HG02571 (cell line): ENCODE results near the gene ZNF132.
"Not testable (repeated sequence)": the region's sequence is repeated elsewhere in the genome, so short reads cannot be mapped to it uniquely, and the experiment has no call there.

Experiments used
- ATAC-seq: cut with Tn5 transposase; IDR thresholded peaks from one replicate; pipeline ENCODE4 v1.9.1; 2021; ENCODE audit warnings: mild to moderate bottlenecking, moderate library complexity; ENCODE audit not compliant: unreplicated experiment

ZNF132 gene

GRCh38 chr19:58408152-58409009 lies 31.6 kb downstream of the ZNF132 start, which contains the start of gene ZNF584:
ZNF584 (plus strand) TSS chr19:58408649; CDS start chr19:58409148, 499 bp downstream.
- peak; percentile 83 for ATAC-seq

- ATAC-seq = no peak
Observed at GRCh38 chr19:58407658-58408151, 32.2 kb downstream of the ZNF132 start.

GRCh38 chr19:58406818-58407657 lies 32.9 kb downstream of the ZNF132 start:
- no peak for ATAC-seq

DNA sequence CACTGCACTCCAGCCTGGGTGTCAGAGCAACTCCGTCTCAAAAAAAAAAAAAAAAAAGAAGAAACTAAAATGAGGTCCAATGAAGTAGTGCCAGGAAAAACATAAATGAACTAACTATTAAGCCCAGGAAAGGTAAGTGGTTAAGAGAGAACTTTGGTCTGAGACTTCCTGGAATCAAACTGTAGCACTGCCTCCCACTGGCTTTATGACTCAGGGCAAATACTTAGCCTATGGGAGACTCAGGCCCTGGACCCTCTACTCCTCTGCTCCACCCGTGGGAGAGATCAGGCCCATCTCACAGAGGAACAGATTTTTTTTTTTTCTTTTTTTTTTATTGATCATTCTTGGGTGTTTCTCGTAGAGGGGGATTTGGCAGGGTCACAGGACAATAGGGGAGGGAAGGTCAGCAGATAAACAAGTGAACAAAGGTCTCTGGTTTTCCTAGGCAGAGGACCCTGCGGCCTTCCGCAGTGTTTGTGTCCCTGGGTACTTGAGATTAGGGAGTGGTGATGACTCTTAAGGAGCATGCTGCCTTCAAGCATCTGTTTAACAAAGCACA lies 36.0 kb downstream of the ZNF132 start:
- not testable (repeated sequence) for ATAC-seq

DNA sequence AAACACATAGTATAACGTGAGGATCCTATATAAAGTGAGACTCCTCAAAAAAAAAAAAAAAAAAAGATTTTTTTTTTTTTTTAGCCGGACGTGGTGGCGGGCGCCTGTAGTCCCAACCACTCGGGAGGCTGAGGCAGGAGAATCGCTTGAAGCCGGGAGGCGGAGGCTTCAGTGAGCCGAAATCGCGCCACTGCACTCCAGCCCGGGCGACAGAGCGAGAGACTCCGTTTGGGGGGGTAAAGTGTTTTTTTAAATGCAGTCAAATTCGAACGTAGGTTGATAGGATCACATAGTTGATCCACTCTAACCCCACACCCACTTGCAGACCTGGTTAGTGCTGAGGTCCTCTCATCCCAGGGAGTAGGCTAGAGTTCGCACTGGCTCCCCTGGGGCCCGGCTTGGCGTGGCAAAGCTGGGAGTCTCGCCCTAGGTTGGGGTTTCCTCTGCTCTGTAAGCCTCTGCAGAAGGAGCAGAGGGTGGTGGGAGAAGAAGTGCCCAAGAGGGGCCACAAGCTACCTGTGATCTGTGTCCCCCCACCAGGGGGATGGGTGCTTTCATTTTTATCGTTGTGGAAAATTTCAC lies 38.0 kb downstream of the ZNF132 start:
- no peak for ATAC-seq

DNA sequence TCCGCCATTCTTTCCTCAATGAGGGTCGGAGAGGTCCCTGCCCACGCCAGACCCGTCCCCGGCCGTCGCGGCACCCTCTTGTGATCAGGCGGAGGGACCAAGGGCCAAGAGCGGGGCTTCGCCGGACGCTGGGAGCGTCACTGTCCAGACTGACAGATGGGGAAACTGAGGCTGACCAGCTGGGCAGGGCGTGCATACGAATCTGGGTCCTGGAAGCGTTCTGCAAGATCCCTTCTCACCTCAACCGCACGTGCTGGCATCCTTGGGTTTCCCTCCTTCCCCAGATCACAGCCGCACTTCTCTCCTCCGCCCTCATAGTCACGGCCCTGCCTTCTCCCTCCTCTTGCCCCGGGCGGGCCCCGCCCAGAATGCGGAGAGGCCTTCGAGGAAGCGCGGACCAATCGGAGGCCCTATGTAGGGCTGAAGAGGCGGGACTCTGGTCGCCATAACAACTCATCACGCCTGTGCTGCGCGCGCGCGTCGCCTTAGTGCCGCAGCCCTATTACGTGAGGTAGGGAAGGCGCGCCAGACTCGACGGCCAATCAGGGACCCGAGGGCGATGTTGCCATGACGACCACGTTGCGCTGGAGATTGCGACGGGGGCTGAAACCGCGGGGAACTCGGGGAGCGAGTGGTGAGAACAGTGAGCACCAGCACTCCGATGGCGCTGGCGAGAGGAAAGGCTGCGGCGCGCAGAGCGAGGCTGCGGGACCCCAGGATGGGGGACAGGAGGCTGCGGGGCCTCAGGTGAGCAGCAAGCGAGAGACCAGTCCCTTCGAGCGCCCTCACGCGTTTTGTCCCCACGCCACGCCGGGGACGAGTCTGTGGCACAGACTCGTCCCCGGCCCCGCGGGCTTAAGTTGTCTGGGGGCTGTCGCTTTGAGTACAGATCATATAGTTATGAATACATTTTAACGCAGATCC lies 38.8 kb downstream of the ZNF132 start:
- peak; percentile 97 for ATAC-seq

DNA sequence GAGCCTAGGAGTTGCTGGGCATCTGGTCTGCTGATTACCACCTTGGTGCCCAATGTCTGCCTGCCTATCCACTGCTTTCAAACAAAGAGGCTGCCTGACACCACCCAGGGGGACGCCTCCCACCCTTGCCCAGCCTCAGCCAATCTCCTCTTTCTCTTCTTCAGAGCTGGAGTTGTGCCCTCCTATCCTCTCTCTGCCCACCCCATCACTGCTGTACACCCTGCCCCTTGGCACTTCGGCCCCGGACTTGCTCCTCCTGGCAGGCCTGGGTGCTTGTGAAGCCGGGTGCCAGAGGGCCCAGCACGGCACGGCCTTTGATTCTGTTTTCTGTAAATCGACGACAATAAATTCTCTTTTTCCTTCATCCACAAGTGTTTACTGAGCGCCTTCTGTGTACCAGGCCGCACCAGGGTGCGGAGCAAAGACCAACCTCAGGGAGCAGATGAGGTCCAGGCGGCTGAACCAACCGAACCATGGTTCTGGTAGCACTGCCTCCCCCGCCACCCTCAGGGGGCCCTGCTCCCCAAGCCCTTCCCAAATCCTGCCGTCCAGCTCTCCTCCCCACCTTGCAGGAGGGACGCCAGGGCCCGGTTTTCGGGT lies 39.5 kb downstream of the ZNF132 start:
- no peak for ATAC-seq

DNA sequence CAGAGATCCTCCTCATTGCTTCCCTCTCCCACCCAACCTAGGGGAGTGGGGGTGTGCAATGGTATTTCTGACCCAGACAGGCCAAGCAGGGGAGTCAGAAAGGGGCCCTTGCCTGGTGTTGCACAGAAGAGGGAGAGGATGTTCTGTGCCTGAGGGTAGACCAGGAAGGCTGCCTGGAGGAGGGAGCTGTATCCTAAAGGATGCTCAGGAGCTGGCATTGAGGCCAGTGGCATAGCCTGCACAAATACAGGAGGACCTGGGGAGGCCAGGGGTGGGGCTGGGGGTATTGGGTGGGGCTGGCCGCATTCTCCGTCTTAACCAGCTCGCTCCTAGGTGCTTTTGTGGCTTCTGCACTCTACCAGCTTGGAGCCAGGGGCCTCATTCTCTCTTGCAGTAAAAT lies 40.0 kb downstream of the ZNF132 start:
- no peak for ATAC-seq

DNA sequence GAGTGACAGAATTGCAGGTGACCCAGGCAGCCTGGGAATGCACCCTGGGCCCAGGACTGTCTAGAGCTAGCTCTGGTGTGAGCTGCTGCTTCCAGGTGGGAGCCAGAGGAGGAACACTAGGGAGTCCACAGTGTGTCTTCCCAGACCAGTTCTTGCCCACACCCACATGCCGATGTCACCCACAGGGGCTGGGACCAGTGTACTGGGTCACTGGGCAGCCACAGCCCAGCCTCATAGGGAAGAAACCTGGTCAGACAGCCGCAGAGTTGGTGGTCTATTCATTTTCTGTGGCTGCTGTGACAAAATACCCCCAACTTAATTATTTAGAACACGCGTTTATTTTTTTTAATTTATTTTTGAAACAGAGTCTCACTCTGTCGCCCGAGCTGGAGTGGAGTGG lies 41.4 kb downstream of the ZNF132 start:
- no peak for ATAC-seq

GRCh38 chr19:58398087-58398486 lies 41.9 kb downstream of the ZNF132 start:
- no peak for ATAC-seq

- ATAC-seq = no peak
Observed at GRCh38 chr19:58397533-58398037, 42.4 kb downstream of the ZNF132 start.

DNA sequence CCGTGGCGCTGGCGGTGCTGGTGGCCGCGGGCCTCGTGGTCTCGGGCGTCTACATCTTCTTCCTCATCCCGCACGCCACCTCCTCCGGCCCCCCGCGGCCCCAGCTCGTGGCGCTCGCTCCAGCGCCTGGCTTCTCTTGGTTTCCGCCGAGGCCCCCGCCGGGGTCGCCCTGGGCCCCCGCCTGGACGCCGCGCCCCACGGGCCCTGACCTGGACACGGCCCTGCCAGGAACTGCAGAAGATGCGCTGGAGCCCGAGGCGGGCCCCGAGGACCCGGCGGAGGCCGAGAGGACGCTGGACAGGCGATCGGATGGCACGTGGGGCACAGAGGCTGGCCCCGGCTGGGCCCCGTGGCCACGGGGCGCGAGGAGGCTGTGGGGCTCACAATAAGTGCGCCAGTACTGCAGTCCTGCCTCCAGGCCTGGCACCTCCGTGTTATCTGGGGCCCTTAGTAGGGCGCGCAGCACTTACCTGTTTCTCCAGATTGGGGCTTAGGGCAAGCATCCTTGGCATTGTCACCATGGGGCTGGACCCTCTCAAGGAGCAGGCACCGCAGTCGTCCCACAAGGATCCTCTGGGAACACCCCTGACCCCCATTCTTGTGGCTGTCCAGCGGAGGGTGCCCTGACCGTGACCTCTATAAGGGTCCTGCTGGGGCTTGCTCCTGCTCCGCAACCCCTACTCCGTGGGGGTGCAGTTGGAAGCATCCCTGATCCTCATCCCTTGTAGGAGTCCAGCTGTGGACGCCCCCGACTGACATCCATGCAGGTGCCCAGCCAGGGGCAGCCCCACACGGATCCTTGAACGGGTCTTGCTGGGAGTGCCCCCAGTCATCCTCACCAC lies 43.0 kb downstream of the ZNF132 start:
- ATAC-seq = no peak

DNA sequence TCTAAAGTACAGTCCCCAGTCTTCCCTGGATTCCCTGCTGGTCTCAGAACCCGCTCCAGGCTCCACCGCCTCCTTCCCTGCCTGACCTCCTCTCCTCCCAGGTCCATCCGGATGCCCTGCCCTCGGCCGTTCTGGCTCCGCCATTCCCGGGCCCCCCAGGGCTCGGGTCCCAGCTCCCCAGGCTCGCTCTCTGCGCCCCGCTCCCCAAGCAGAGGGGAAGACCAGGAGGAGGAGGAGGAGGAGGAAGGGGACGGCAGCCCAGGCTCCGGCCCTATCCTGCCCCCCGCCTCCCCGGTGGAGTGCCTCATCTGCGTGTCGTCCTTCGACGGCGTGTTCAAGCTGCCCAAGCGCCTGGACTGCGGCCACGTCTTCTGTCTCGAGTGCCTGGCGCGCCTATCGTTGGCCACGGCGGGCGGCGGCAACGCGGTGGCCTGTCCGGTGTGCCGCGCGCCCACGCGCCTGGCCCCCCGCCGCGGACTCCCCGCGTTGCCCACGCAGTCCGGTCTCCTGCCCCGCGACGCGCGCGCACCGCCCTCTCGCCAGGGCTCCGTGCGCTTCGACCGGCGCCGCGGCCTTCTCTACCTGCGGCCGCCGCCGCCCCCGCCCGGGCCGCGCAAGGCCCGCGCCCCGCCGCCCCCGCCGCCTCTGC lies 43.9 kb downstream of the ZNF132 start:
- no peak for ATAC-seq

GRCh38 chr19:58395220-58395978 lies 44.6 kb downstream of the ZNF132 start, which contains the start of gene RNF225:
RNF225 (plus strand) TSS chr19:58395656; CDS start chr19:58396090, 434 bp downstream.
- ATAC-seq = no peak

DNA sequence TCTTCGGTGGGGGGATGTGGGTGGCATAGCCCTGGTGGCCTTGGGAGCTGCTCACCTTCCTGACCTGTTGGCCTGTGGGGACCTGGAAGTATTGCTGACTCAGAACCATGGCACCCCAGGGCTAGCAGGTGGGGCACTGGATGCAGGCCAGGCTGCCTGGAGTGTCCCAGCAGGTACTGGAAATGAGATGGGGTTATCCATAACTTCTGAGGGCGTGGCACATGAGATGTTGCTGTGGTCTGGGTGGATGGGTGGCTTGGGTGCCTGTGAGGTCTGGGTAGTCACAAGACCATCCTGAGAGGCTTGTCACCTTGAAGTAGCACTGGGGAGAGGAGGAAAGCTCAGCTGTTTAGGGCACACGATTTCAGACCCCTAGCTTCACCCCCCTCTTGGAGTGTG lies 45.1 kb downstream of the ZNF132 start:
- no peak for ATAC-seq

DNA sequence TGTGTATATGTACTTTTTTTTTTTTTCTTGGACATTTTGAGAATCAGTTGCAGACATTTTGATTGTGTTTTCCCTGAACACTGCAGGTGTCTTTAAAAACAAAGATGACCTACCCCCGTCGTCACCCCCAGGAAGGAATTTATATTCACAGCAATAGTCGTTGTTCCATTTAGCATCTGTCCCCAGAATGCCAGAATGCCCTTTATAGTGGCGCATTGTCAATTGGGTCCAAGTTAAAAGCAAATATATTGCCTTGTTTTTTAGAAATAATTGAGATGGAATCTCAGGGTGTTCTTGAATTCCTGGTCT lies 46.3 kb downstream of the ZNF132 start:
- ATAC-seq = no peak
